Osteoblast (primary cell): ENCODE results near the gene VRK1. TPM values are rescaled to one million over a fixed set of nuclear protein-coding genes. Genes with fewer than 3 reads are reported as not detected.

Experiments
- DNase-seq: peaks from one replicate; pipeline ENCODE4 v3.0.0; 2011; ENCODE audit warnings: low spot score, mixed read lengths; ENCODE audit not compliant: insufficient read length; ENCODE audit errors: missing footprints
- H2AFZ ChIP-seq: 2 replicates; pipeline ENCODE4 v1.6.0; 2011; ENCODE audit warnings: mild to moderate bottlenecking, low read length
- H3K27ac ChIP-seq: 2 replicates; pipeline ENCODE4 v1.5.1; 2011; ENCODE audit warnings: mild to moderate bottlenecking, low read depth, low read length, moderate library complexity
- H3K27me3 ChIP-seq: 2 replicates; pipeline ENCODE4 v1.6.0; 2012; ENCODE audit warnings: mild to moderate bottlenecking, control low read depth, inconsistent platforms, low read length, moderate library complexity; ENCODE audit not compliant: insufficient read depth
- H3K36me3 ChIP-seq: 2 replicates; pipeline ENCODE4 v1.5.1; 2011; ENCODE audit warnings: mild to moderate bottlenecking, low read length, control low read depth, moderate library complexity; ENCODE audit not compliant: insufficient read depth
- H3K4me1 ChIP-seq: 2 replicates; pipeline ENCODE4 v1.5.1; 2011; ENCODE audit warnings: mild to moderate bottlenecking, low read length, control low read depth, moderate library complexity; ENCODE audit not compliant: insufficient read depth
- H3K4me2 ChIP-seq: 2 replicates; pipeline ENCODE4 v1.6.0; 2011; ENCODE audit warnings: mild to moderate bottlenecking, low read length; ENCODE audit not compliant: insufficient read depth
- H3K4me3 ChIP-seq: fragments of 200-600 bp; sonication (generic); 3 replicates; pipeline ENCODE4 v1.5.1; 2012; ENCODE audit warnings: mild to moderate bottlenecking, low read length, inconsistent platforms; ENCODE audit not compliant: insufficient read depth
- H3K79me2 ChIP-seq: 2 replicates; pipeline ENCODE4 v1.6.0; 2012; ENCODE audit warnings: mild to moderate bottlenecking, low read length, control low read depth, inconsistent platforms; ENCODE audit not compliant: insufficient read depth
- H3K9me3 ChIP-seq: 2 replicates; pipeline ENCODE4 v1.5.1; 2011; ENCODE audit warnings: low read depth, low read length, control low read depth
- H4K20me1 ChIP-seq: 2 replicates; pipeline ENCODE4 v1.6.0; 2012; ENCODE audit warnings: mild to moderate bottlenecking, low read length, control low read depth; ENCODE audit not compliant: insufficient read depth
- total RNA-seq: library from RNA; depleted of rRNA; stranded (reverse); fragments of >200 nt; gene quantifications from 2 replicates; pipeline ENCODE4 v1.2.3, GENCODE V29; 2012
- TF ChIP-seq, protein P1 (sequence below): IDR thresholded peaks from 2 replicates; pipeline ENCODE4 v1.5.1; 2011; ENCODE audit warnings: mild to moderate bottlenecking, low read depth, low read length, moderate library complexity; ENCODE audit errors: extremely low read depth

Gene VRK1
- total RNA-seq, 1 donor = 24.2 TPM

- TF ChIP-seq, protein P1, sequence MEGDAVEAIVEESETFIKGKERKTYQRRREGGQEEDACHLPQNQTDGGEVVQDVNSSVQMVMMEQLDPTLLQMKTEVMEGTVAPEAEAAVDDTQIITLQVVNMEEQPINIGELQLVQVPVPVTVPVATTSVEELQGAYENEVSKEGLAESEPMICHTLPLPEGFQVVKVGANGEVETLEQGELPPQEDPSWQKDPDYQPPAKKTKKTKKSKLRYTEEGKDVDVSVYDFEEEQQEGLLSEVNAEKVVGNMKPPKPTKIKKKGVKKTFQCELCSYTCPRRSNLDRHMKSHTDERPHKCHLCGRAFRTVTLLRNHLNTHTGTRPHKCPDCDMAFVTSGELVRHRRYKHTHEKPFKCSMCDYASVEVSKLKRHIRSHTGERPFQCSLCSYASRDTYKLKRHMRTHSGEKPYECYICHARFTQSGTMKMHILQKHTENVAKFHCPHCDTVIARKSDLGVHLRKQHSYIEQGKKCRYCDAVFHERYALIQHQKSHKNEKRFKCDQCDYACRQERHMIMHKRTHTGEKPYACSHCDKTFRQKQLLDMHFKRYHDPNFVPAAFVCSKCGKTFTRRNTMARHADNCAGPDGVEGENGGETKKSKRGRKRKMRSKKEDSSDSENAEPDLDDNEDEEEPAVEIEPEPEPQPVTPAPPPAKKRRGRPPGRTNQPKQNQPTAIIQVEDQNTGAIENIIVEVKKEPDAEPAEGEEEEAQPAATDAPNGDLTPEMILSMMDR = no peak
- no peaks in the 10 kb centered on the region for H3K9me3 ChIP-seq
- no peak for DNase-seq
- H3K4me2 ChIP-seq = no peak overlapping the region
- no peak overlapping the region for H3K4me3 ChIP-seq
- H3K27ac ChIP-seq = no peak overlapping the region
- H3K79me2 ChIP-seq = no peaks in the 10 kb centered on the region
- H3K27me3 ChIP-seq = peaks cover 4% of the 10 kb centered on the region
- no peaks in the 10 kb centered on the region for H3K36me3 ChIP-seq
- H4K20me1 ChIP-seq = no peaks in the 10 kb centered on the region
- H2AFZ ChIP-seq = no peak overlapping the region
- no peaks in the 10 kb centered on the region for H3K4me1 ChIP-seq
These were observed 45.1 kb upstream of the VRK1 start for GRCh38 chr14:96752125-96752524.

DNA sequence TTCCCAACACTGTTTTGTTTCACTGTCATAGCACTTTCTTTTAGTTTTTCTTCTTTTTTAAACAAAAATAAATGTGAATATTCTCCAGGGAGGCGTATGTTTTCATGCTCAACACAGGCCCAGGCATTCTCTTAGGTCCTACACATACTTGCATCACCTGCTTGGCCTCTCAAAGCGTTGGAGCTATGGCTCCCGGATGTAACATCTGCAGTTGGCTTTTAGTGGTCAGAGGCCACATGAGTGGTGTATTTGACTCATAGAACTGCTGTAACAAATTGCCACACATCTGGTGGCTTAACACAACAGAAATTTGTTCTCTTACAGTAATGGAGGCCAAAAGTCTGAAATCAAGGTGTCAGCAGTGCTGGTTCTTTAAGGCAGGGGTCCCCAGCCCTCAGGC is 44.6 kb upstream of the VRK1 start:
- H3K4me3 ChIP-seq = no peak overlapping the region
- H3K36me3 ChIP-seq = no peaks in the 10 kb centered on the region
- TF ChIP-seq, protein P1 = no peak
- H3K4me2 ChIP-seq = no peak overlapping the region
- H3K79me2 ChIP-seq = no peaks in the 10 kb centered on the region
- DNase-seq = no peak
- no peak overlapping the region for H3K27ac ChIP-seq
- H2AFZ ChIP-seq = no peak overlapping the region
- no peaks in the 10 kb centered on the region for H4K20me1 ChIP-seq
- H3K4me1 ChIP-seq = no peaks in the 10 kb centered on the region
- peaks cover 4% of the 10 kb centered on the region for H3K27me3 ChIP-seq
- no peaks in the 10 kb centered on the region for H3K9me3 ChIP-seq

DNA sequence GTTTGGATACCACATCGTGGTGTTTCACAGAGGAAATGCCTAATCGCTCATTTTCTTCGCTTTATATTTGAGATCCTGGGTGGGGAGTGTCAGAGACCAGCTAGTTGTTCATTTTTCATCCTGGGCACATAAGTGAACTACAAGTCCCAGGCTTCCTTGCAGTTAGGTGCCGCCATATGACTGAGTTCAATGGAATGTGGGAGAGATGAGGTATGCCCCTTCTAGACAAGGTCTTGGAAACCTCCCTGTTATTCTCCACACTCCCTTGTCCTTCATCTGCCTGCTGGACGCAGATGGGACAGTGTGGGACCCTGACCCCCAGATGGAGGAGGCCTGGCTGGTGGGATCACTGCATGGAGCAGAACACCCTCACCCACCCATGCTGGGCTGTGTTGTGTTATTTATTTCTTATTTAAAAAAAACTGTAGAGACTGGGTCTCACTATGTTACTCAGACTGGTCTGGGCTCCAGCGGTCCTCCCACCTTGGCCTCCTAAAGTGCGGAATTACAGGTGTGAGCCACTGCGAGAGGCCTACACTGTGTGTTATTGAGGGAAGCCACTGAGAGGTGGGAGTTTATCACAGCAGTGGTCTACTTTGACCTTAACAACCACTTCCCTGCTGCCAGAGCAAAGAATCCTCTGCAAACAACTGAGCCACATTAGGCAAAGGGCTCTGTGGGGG is 42.9 kb upstream of the VRK1 start:
- Histone ChIP-seq H3K27ac (no peak overlapping the region), H3K4me2 (no peak overlapping the region), H3K4me3 (no peak overlapping the region), H3K9me3 (no peaks in the 10 kb centered on the region), H2AFZ (no peak overlapping the region), H3K27me3 (no peaks in the 10 kb centered on the region), H4K20me1 (no peaks in the 10 kb centered on the region), H3K36me3 (no peaks in the 10 kb centered on the region), H3K4me1 (no peaks in the 10 kb centered on the region), H3K79me2 (no peaks in the 10 kb centered on the region)
- no peak for DNase-seq
- TF ChIP-seq, protein P1 = no peak

GRCh38 chr14:96754845-96755184 is 42.4 kb upstream of the VRK1 start:
- no peak for DNase-seq
- no peaks in the 10 kb centered on the region for H3K79me2 ChIP-seq
- no peak overlapping the region for H2AFZ ChIP-seq

More at GRCh38 chr14:96754845-96755184, 42.4 kb upstream of the VRK1 start:
- Histone ChIP-seq H3K4me1 (no peaks in the 10 kb centered on the region), H4K20me1 (no peaks in the 10 kb centered on the region), H3K4me2 (no peak overlapping the region), H3K36me3 (no peaks in the 10 kb centered on the region), H3K27ac (no peak overlapping the region), H3K27me3 (no peaks in the 10 kb centered on the region), H3K4me3 (no peak overlapping the region), H3K9me3 (no peaks in the 10 kb centered on the region)
- TF ChIP-seq, protein P1 = no peak
